ENCODE results near the gene ZNF175.

DNA sequence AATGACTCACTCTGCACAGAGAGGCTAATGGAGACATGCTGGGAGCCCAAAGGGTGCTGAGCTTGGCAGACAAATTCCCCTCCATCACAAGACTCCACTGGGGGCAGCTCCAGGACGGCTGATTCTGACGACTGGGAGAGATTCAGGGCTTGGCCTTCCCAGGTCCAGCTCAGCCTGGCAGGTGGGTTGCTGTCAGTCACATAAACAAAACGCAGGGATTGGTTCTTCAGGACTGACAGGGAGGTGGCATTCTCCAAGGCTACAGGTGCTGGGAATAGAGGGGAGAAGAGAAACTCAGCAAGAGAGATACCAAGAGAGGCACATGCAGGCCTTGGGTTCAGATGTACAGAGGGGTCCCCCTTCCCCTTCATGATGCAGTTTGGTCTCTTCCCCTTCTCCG lies 10.7 kb upstream of the ZNF175 start:
- TF ChIP-seq, protein P1, sequence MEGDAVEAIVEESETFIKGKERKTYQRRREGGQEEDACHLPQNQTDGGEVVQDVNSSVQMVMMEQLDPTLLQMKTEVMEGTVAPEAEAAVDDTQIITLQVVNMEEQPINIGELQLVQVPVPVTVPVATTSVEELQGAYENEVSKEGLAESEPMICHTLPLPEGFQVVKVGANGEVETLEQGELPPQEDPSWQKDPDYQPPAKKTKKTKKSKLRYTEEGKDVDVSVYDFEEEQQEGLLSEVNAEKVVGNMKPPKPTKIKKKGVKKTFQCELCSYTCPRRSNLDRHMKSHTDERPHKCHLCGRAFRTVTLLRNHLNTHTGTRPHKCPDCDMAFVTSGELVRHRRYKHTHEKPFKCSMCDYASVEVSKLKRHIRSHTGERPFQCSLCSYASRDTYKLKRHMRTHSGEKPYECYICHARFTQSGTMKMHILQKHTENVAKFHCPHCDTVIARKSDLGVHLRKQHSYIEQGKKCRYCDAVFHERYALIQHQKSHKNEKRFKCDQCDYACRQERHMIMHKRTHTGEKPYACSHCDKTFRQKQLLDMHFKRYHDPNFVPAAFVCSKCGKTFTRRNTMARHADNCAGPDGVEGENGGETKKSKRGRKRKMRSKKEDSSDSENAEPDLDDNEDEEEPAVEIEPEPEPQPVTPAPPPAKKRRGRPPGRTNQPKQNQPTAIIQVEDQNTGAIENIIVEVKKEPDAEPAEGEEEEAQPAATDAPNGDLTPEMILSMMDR (conservative IDR thresholded peaks at IDR 0.05; ENCODE audit: low read depth, low read length): no peak
- no peak for TF ChIP-seq EZH2phosphoT487 (IDR thresholded peaks at IDR 0.05; ENCODE audit: borderline replicate concordance, low read length)
